Peyer's patch (tissue), 4 donors: ENCODE data around the gene TBX15.

Experiments used
- POLR2A ChIP-seq, 2 donors: fragments of 450-650 bp; IDR thresholded peaks; one replicate each; pipeline ENCODE4 v1.5.1; 2017; ENCODE audit warnings: antibody characterized with exemption in 2 of 2, mild to moderate bottlenecking in 2 of 2, moderate library complexity in 2 of 2
- TF ChIP-seq, protein P1 (sequence below), 6 experiments: fragments of 450-650 bp in 4 of 6; fragments of 200-600 bp in 2 of 6; sonication (generic) in 1 of 6; IDR thresholded peaks; one replicate each; pipeline ENCODE4 v1.5.1; 2017 to 2019; ENCODE audit warnings: antibody characterized with exemption in 6 of 6, mild to moderate bottlenecking in 3 of 6, moderate library complexity in 1 of 6

DNA sequence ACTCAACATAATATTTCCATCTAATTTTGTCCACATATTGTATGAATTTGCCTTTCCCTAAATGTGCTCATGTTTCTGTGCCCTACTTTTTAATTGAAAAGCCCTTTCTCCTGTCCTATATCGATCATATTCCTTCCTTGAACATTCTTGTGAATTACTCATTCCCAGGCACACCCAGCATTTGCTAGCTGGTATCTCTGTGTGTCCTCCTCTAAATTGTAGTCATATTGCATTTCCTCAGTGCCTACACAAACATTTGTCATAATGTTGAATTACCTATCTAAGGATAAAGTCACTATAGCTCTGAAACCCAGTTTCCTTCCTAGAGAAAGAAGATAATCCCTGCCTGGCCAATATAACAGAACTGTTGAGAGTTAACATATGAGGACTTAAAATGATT is 39.6 kb upstream of the TBX15 start:
- TF ChIP-seq, protein P1, sequence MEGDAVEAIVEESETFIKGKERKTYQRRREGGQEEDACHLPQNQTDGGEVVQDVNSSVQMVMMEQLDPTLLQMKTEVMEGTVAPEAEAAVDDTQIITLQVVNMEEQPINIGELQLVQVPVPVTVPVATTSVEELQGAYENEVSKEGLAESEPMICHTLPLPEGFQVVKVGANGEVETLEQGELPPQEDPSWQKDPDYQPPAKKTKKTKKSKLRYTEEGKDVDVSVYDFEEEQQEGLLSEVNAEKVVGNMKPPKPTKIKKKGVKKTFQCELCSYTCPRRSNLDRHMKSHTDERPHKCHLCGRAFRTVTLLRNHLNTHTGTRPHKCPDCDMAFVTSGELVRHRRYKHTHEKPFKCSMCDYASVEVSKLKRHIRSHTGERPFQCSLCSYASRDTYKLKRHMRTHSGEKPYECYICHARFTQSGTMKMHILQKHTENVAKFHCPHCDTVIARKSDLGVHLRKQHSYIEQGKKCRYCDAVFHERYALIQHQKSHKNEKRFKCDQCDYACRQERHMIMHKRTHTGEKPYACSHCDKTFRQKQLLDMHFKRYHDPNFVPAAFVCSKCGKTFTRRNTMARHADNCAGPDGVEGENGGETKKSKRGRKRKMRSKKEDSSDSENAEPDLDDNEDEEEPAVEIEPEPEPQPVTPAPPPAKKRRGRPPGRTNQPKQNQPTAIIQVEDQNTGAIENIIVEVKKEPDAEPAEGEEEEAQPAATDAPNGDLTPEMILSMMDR (IDR thresholded peaks at IDR 0.05), result no peak
- TF ChIP-seq POLR2A (IDR thresholded peaks at IDR 0.05), result no peak
